GM19043 (cell line): ENCODE measurements around the gene HNRNPUL1.

Experiments
- ATAC-seq: cut with Tn5 transposase; IDR thresholded peaks from one replicate; pipeline ENCODE4 v1.9.1; 2021; ENCODE audit warnings: low read depth; ENCODE audit not compliant: unreplicated experiment

HNRNPUL1 gene

GRCh38 chr19:41233748-41234240 lies 30.4 kb upstream of the HNRNPUL1 start:
- ATAC-seq, result no peak

DNA sequence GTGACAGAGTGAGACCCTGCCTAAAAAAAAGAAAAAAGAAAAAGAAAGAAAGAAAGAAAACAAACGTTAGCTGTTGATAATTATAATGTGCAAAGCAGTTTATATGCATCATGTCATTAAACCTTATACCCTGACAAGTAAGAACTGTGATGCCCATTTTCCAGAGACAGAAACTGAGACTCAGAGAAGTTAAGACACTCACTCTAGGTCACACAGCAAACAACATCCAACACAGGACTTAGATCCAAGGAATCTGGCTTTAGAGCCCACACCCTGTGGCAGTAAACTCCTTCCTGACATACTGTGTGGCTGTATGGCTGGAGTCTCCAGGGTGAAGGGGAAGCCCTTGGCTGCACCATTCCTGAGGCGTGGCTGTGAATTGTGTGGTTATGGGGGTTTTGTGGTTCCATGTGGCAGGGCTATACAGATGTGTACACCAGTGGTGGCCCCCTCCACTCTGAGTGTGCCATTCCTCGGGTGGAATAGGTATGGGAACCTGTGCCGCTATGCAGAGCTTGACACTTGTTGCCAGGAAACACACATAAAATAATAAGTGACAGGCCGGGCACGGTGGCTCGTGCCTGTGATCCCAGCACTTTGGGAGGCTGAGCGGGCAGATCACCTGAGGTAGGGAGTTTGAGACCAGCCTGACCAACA lies 29.5 kb upstream of the HNRNPUL1 start:
- no peak for ATAC-seq

DNA sequence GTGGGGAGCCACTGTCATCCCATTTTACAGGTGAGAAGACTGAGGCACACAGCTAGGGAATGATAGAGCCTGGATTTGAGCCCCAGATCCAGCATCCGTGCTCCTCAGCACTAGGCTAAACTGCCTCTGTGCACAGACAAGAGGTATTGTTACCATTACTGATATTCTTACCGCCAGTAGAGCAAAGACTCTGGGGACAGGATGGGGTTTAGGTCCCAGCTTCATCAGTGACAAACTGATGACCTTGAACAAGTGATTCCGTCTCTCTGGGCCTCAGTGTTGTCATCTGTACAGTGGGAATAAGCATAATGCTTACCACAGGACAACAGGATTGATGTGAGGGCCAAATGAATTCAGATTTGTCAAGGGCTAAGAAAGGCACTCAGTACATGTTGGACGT lies 28.7 kb upstream of the HNRNPUL1 start:
- no peak for ATAC-seq

- no peak for ATAC-seq
These were observed 25.9 kb upstream of the HNRNPUL1 start for GRCh38 chr19:41238244-41238643.

- ATAC-seq, result no peak
These were observed 24.8 kb upstream of the HNRNPUL1 start for GRCh38 chr19:41239363-41239762.

GRCh38 chr19:41239961-41240574 lies 24.1 kb upstream of the HNRNPUL1 start:
- no peak for ATAC-seq

- no peak for ATAC-seq
These were observed 22.3 kb upstream of the HNRNPUL1 start for GRCh38 chr19:41241859-41242258.

DNA sequence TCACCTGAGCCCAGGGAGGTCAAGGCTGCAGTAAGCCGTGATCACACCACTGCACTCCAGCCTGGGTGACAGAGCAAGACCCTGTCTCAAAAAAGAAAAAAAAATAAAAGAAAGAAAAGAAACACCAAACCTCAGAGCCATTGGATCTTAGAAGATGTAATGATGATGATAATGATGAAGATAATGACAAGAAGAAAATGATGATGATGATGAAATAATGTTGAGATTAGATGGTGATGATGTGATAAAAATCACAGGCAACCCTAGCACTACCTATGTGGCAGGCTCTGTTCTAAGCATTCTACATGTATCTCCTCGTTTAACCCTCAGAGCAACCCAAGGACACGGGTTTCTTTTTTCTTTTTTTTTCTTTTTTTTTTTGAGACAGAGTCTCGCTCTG lies 20.1 kb upstream of the HNRNPUL1 start:
- ATAC-seq, result no peak

GRCh38 chr19:41245843-41246242 lies 18.3 kb upstream of the HNRNPUL1 start:
- ATAC-seq, result no peak

GRCh38 chr19:41248895-41249294 lies 15.3 kb upstream of the HNRNPUL1 start:
- ATAC-seq, result no peak

GRCh38 chr19:41249707-41250423 lies 14.3 kb upstream of the HNRNPUL1 start:
- ATAC-seq, result no peak

- ATAC-seq, result no peak
These were observed 10.5 kb upstream of the HNRNPUL1 start for GRCh38 chr19:41253660-41254059.

DNA sequence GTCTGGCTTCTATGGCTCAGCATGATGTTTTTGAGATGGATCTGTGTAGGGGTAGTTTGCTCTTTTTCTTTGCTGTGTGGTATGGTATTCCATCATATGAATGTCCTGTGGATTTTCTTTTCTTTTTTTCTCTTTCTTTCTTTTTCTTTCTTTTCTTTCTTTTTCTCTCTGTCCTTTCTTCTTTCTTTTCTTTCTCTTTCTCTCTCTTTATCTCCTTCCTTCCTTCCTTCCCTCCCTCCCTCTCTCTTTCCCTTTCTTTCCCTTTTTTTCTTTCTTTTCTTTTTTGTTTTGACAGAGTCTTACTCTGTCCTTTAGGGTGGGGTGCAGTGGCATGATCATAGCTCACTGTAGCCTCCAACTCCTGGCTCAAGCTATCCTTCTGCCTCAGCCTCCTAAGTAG lies 9.0 kb upstream of the HNRNPUL1 start:
- ATAC-seq, result no peak

- no peak for ATAC-seq
These were observed 2.5 kb upstream of the HNRNPUL1 start for GRCh38 chr19:41261474-41262190.

GRCh38 chr19:41263042-41263849 lies 926 bp upstream of the HNRNPUL1 start:
- no peak for ATAC-seq

DNA sequence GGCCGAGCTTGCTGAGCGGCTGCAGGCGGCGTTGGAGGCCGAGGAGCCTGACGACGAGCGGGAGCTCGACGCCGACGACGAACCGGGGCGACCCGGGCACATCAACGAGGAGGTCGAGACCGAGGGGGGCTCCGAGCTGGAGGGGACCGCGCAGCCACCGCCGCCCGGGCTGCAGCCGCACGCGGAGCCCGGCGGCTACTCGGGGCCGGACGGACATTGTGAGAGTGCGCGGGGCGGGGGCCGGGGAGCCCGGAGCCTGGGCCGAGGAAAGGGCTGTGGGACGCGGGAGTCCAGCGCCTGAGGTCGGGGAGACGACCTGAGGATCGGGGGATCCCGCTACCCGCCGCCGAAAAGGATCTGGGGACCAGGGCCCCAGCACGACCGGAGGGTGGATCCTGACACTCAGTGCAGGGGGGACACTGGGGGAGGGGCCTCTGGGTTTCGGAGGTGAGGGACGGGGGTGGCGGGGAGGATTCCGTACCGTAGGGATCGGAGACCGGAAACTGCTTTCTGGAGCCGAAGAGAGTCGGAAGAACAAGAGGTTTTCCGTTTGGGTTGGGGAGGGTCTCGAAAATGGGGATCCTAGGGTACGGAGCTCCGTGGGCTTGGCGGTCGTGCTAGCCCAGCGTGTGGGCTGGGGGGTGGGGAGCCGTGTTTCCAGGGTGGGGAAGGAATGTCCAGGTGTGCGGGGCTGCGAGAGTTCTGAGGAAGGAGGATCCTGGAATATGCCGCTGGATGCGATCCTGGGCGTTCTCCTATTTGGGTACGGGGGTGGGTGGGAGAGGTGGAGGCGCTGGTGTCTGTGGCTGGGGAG lies 616 bp downstream of the HNRNPUL1 start:
- no peak for ATAC-seq

DNA sequence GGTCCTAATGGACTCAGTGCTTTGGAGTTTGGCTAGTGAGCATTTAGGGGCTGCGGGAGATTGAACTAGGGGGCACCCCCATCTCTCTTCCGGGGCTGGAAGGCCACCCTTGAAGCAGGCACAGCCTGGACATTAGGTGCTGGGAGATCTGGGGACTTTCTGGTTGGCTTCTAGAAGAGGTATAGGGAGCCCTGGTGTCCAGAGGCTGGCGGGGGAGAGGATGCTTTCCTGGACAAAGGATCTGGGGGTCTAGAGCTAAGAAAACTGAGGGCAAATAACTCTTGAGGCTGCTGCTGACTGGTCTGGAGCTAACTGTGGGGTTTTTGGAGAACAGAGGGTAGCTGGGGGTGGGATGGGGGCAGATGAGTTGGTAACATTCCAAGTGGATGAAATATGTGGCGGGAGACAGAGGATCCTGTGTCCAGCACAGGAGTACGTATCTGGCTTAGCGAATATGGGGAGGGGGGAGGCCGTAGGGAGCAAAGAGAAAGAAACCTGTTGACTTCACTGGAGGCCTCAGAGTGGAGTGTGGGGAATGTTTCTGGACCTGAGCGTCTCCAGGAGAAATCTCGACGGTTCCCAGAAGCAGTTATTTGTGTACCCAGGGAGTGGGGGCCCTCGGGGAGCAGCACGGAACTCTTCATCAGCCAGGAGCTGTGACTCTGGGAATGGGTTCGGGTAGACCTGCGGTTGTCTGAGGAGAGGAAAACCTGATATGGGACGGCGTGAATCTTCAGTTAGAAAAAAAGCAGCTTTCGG lies 1.4 kb downstream of the HNRNPUL1 start:
- ATAC-seq, result no peak

DNA sequence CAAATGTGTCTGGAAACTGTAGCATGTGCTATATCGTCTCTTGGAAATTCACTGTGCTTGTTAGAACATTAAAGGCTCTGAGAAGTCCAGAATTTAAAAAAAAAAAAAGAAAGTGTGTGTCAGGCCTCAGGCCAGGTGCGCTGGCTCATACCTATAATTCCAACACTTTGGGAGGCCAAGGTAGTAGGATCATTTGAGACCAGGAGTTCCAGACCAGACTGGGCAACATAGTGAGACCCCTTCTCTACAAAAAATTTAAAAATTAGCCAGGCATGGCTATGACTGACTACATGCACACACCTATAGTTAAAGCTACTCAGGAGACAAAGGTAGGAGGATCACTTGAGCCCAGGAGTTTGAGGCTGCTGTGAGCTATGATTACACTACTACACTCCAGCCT lies 4.9 kb downstream of the HNRNPUL1 start:
- ATAC-seq, result no peak

DNA sequence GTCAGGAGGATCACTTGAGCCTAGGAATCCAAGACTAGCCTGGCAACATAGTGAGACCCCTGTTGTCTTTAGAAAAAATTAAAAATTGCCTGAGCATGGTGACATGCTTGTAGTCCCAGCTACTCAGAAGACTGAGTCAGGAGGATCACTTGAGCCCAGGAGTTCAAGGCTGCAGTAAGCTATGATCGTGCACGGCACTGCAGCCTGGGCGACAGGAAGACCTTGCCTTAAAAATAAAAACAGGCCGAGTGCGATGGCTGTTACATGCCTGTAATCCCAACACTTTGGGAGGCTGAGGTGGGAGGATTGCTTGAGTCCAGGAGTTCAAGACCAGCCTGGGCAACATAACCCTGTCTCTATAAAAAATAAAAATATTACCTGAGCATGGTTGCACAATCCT lies 5.4 kb downstream of the HNRNPUL1 start:
- ATAC-seq, result no peak
